Activated T-cell treated with anti-CD3 and anti-CD28 coated beads, Interleukin-2, amount 50 U/mL, for 4 hours (primary cell): ENCODE data around the gene TMEM63C. TPM values are rescaled to one million over a fixed set of nuclear protein-coding genes. Genes with fewer than 3 reads are reported as not detected.

Experiments
- ATAC-seq, 2 donors: fragments of 200-7000 bp; cut with Tn5 transposase; one replicate each; pipeline ENCODE4 v1.10.0; 2021
- DNase-seq: peaks from one replicate; pipeline ENCODE4 v3.0.0-alpha.2; 2020
- H3K27me3 Mint-ChIP-seq: one replicate; pipeline ENCODE4 v1.8.0; 2021; ENCODE audit warnings: low read depth, mixed read lengths
- H3K36me3 Mint-ChIP-seq: one replicate; pipeline ENCODE4 v1.8.0; 2022; ENCODE audit warnings: mixed read lengths; ENCODE audit not compliant: insufficient read depth
- H3K4me1 Mint-ChIP-seq: one replicate; pipeline ENCODE4 v1.8.0; 2021; ENCODE audit warnings: low read depth, mixed read lengths
- H3K4me3 Mint-ChIP-seq: one replicate; pipeline ENCODE4 v1.8.0; 2021; ENCODE audit warnings: mild to moderate bottlenecking, moderate library complexity, mixed read lengths
- H3K9me3 Mint-ChIP-seq: one replicate; pipeline ENCODE4 v1.8.0; 2021; ENCODE audit warnings: mixed read lengths
- total RNA-seq, 3 donors: library from RNA; stranded (reverse); gene quantifications; one replicate each; pipeline ENCODE4 v1.2.1, GENCODE V29; 2021

The TMEM63C gene
- total RNA-seq, 3 donors from 2014 or later = 0.65 to 0.91 (median 0.87) TPM

GRCh38 chr14:77175843-77176242 lies 5.8 kb upstream of the TMEM63C start:
- Mint-ChIP-seq H3K9me3 (peaks cover 7% of the 10 kb centered on the region), H3K27me3 (peaks cover 22% of the 10 kb centered on the region), H3K4me3 (no peak overlapping the region), H3K36me3 (no peaks in the 10 kb centered on the region), H3K4me1 (no peaks in the 10 kb centered on the region)
- ATAC-seq = no peak
- DNase-seq = no peak

- no peak for ATAC-seq
- H3K27me3 Mint-ChIP-seq = peaks cover 32% of the 10 kb centered on the region
- H3K4me1 Mint-ChIP-seq = peaks cover 9% of the 10 kb centered on the region
- no peaks in the 10 kb centered on the region for H3K36me3 Mint-ChIP-seq
- no peak for DNase-seq
- no peaks in the 10 kb centered on the region for H3K9me3 Mint-ChIP-seq
- H3K4me3 Mint-ChIP-seq = no peak overlapping the region
Measured at GRCh38 chr14:77177702-77178101, 3.9 kb upstream of the TMEM63C start.

- no peak overlapping the region for H3K4me3 Mint-ChIP-seq
- H3K4me1 Mint-ChIP-seq = peaks cover 14% of the 10 kb centered on the region
- ATAC-seq (no peak), DNase-seq (no peak)
- H3K27me3 Mint-ChIP-seq = peaks cover 33% of the 10 kb centered on the region
- H3K9me3 Mint-ChIP-seq = no peaks in the 10 kb centered on the region
- no peaks in the 10 kb centered on the region for H3K36me3 Mint-ChIP-seq
Measured at GRCh38 chr14:77178656-77179055, 2.9 kb upstream of the TMEM63C start.

- H3K4me3 Mint-ChIP-seq = peak overlapping the region; percentile 70
- no peaks in the 10 kb centered on the region for H3K36me3 Mint-ChIP-seq
- ATAC-seq (peak in 1 of 2 donors; percentile 6), DNase-seq (no peak)
- H3K9me3 Mint-ChIP-seq = no peaks in the 10 kb centered on the region
- peaks cover 17% of the 10 kb centered on the region for H3K4me1 Mint-ChIP-seq
- H3K27me3 Mint-ChIP-seq = peaks cover 45% of the 10 kb centered on the region
Measured at GRCh38 chr14:77180726-77181602, 634 bp upstream of the TMEM63C start.

- Mint-ChIP-seq H3K4me3 (no peak overlapping the region), H3K36me3 (no peaks in the 10 kb centered on the region), H3K9me3 (no peaks in the 10 kb centered on the region), H3K4me1 (peaks cover 17% of the 10 kb centered on the region), H3K27me3 (peaks cover 48% of the 10 kb centered on the region)
- DNase-seq = no peak
- no peak for ATAC-seq
Measured at GRCh38 chr14:77183896-77184295, 2.3 kb downstream of the TMEM63C start.

- H3K9me3 Mint-ChIP-seq = no peaks in the 10 kb centered on the region
- no peaks in the 10 kb centered on the region for H3K36me3 Mint-ChIP-seq
- ATAC-seq (no peak), DNase-seq (no peak)
- H3K4me3 Mint-ChIP-seq = no peak overlapping the region
- peaks cover 53% of the 10 kb centered on the region for H3K27me3 Mint-ChIP-seq
- H3K4me1 Mint-ChIP-seq = peaks cover 17% of the 10 kb centered on the region
Measured at GRCh38 chr14:77184396-77185092, 2.9 kb downstream of the TMEM63C start.

GRCh38 chr14:77185093-77185465 lies 3.5 kb downstream of the TMEM63C start:
- DNase-seq (no peak), ATAC-seq (no peak)
- no peaks in the 10 kb centered on the region for H3K36me3 Mint-ChIP-seq
- no peaks in the 10 kb centered on the region for H3K9me3 Mint-ChIP-seq
- peaks cover 54% of the 10 kb centered on the region for H3K27me3 Mint-ChIP-seq
- H3K4me1 Mint-ChIP-seq = peaks cover 17% of the 10 kb centered on the region
- no peak overlapping the region for H3K4me3 Mint-ChIP-seq

GRCh38 chr14:77186911-77187648 lies 5.5 kb downstream of the TMEM63C start:
- Mint-ChIP-seq H3K27me3 (peaks cover 42% of the 10 kb centered on the region), H3K4me3 (no peak overlapping the region), H3K36me3 (no peaks in the 10 kb centered on the region), H3K9me3 (no peaks in the 10 kb centered on the region), H3K4me1 (peaks cover 13% of the 10 kb centered on the region)
- DNase-seq (no peak), ATAC-seq (no peak)

GRCh38 chr14:77187649-77188012 lies 6.0 kb downstream of the TMEM63C start:
- Mint-ChIP-seq H3K27me3 (peaks cover 39% of the 10 kb centered on the region), H3K9me3 (no peaks in the 10 kb centered on the region), H3K4me1 (peaks cover 8% of the 10 kb centered on the region), H3K36me3 (no peaks in the 10 kb centered on the region), H3K4me3 (no peak overlapping the region)
- no peak for DNase-seq
- ATAC-seq = no peak

GRCh38 chr14:77189479-77189878 lies 7.9 kb downstream of the TMEM63C start:
- no peak overlapping the region for H3K4me3 Mint-ChIP-seq
- DNase-seq (no peak), ATAC-seq (no peak)
- peaks cover 28% of the 10 kb centered on the region for H3K27me3 Mint-ChIP-seq
- no peaks in the 10 kb centered on the region for H3K4me1 Mint-ChIP-seq
- H3K36me3 Mint-ChIP-seq = no peaks in the 10 kb centered on the region
- no peaks in the 10 kb centered on the region for H3K9me3 Mint-ChIP-seq

- no peaks in the 10 kb centered on the region for H3K36me3 Mint-ChIP-seq
- ATAC-seq = no peak
- no peak overlapping the region for H3K4me3 Mint-ChIP-seq
- no peaks in the 10 kb centered on the region for H3K4me1 Mint-ChIP-seq
- H3K27me3 Mint-ChIP-seq = peaks cover 16% of the 10 kb centered on the region
- DNase-seq = no peak
- no peaks in the 10 kb centered on the region for H3K9me3 Mint-ChIP-seq
Measured at GRCh38 chr14:77190977-77191376, 9.4 kb downstream of the TMEM63C start.

- no peak for ATAC-seq
- Mint-ChIP-seq H3K9me3 (no peaks in the 10 kb centered on the region), H3K4me1 (no peaks in the 10 kb centered on the region), H3K4me3 (no peak overlapping the region), H3K36me3 (no peaks in the 10 kb centered on the region), H3K27me3 (peaks cover 17% of the 10 kb centered on the region)
- DNase-seq = no peak
Measured at GRCh38 chr14:77194706-77195105, 13.1 kb downstream of the TMEM63C start.

- Mint-ChIP-seq H3K4me3 (no peak overlapping the region), H3K9me3 (no peaks in the 10 kb centered on the region), H3K27me3 (peaks cover 18% of the 10 kb centered on the region), H3K36me3 (no peaks in the 10 kb centered on the region), H3K4me1 (no peaks in the 10 kb centered on the region)
- ATAC-seq (no peak), DNase-seq (no peak)
Measured at GRCh38 chr14:77195766-77196165, 14.2 kb downstream of the TMEM63C start.

GRCh38 chr14:77197988-77198387 lies 16.4 kb downstream of the TMEM63C start:
- no peaks in the 10 kb centered on the region for H3K36me3 Mint-ChIP-seq
- no peak overlapping the region for H3K4me3 Mint-ChIP-seq
- H3K4me1 Mint-ChIP-seq = no peaks in the 10 kb centered on the region
- no peak for ATAC-seq
- peaks cover 26% of the 10 kb centered on the region for H3K27me3 Mint-ChIP-seq
- no peak for DNase-seq
- no peaks in the 10 kb centered on the region for H3K9me3 Mint-ChIP-seq
